CD4-positive, alpha-beta T cell treated with Interleukin-17A for 1 hour (primary cell): ENCODE results near the gene RTP2.

Experiments
- DNase-seq: peaks from one replicate; pipeline ENCODE4 v3.0.0-alpha.2; 2020

Gene RTP2, protein sequence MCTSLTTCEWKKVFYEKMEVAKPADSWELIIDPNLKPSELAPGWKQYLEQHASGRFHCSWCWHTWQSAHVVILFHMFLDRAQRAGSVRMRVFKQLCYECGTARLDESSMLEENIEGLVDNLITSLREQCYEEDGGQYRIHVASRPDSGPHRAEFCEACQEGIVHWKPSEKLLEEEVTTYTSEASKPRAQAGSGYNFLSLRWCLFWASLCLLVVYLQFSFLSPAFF

DNA sequence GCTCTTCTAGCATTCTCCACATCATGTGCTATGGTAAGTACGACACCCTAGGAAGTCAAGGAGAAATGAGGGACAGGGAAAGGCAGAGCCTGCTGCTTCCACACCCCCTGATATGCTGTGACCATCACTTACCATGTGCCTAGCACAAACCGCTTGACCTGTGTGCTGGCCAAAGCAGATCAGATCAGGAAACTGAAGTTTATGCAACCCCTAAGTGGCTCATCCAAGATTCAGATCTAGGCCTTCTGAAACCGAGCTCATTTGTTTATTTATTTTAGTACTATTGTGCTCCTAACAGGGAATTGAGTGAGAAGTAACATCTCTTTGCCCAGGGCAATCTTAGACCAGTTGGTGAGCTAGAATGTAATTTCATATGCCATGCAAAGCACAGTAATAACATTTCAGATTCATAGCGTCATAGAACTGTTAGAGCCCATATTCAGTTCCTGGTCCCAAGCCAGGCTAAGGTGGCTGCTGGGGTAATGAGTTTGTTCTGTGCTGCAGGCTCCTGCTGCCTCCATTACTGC lies at the start of gene RTP2:
Gene RTP2 (minus strand): TSS at position 51 of the 527 bp plus-strand sequence. CDS start 429 bp downstream, outside the sequence.
- no peak for DNase-seq

DNA sequence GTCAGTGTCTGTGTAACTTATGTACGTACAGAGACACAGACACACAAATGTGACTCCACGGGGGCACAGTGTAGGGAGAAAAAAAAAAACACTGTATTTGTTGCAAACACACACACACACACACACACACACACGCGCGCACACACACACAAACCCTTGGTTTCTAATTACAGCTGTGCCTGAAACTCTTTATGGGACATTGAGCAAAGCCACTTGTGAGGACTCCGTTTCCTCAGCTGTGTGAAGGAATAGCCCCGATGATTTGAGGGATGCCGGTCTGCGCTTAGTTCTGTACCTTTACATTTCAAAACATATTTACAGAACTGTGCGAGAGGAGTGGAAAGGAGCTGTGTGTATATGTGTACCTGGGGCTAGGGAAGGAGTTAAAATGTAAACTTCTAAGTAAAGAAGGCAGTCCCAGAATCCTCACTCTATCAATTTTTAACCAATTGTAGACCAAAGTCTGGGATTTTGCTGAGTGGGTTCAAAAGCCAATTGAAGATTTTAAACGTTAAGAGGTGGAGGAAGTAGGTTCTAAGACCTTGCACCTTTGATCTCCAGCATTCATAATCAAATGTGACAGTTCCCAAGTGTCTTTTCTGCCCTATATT lies 48.3 kb upstream of the RTP2 start:
- DNase-seq: no peak

DNA sequence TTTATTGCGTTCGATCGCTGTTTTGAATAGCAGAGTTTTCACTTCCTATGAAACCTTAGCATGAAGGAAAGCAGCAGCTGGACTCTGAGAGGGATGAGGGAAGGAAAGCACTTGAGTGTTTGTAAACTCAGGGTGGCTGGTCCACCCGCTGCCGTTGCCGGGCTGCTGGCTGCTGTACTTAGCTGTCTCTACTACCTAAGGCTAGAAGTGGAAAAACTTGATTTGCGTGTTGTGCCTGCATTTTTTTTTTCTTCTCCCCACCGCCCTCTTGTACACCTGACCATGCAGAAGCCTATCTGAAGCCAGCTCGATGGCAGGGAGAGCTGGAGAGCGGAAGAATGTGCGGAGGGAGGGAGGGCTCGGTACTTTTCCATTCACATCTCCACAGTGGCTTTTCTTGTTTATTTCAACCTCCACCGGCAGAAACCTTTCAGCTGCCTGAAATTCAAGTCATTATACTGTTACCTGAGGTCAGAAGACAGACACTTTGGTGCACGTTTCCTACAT lies 47.7 kb upstream of the RTP2 start:
- no peak for DNase-seq

DNA sequence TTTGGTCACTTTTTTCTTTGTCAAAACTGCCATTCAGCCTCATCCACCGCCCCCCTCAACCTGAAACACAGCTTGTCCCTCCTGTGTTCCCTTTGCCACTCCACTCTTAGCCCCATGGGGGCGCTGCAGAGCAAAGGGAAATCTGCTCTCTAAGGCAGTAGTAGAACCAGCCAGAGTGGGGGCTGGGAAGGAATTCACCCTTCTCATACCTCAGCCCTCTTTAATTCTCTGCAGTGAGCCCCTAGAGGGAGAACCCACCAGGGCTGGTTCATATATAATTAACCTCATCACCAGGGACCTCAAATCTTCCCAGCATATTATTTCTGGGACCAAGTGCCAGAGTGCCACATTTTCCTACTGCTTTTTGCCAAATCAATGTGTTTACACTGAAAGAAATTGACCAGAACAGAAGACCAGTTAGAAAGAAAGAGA lies 45.7 kb upstream of the RTP2 start:
- DNase-seq: peak; percentile 90

DNA sequence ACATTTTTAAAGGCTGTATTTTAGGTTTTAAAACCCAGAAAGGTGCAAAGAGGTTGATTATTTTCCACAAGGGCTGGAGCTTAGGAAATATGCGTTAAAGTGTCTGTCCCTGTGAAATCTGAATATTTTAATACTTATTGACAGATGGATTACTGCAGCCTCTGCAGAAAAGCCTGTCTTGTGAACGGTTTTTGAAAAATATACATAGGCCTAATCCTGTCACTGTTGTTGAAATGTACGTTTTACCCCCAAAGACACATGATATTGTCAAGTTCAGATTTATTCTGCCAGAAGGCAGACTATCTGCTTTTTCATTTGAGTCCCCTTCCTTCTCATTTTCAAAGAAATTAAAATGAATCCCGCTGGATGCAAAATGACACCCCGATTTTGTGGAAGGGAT lies 45.1 kb upstream of the RTP2 start:
- no peak for DNase-seq

DNA sequence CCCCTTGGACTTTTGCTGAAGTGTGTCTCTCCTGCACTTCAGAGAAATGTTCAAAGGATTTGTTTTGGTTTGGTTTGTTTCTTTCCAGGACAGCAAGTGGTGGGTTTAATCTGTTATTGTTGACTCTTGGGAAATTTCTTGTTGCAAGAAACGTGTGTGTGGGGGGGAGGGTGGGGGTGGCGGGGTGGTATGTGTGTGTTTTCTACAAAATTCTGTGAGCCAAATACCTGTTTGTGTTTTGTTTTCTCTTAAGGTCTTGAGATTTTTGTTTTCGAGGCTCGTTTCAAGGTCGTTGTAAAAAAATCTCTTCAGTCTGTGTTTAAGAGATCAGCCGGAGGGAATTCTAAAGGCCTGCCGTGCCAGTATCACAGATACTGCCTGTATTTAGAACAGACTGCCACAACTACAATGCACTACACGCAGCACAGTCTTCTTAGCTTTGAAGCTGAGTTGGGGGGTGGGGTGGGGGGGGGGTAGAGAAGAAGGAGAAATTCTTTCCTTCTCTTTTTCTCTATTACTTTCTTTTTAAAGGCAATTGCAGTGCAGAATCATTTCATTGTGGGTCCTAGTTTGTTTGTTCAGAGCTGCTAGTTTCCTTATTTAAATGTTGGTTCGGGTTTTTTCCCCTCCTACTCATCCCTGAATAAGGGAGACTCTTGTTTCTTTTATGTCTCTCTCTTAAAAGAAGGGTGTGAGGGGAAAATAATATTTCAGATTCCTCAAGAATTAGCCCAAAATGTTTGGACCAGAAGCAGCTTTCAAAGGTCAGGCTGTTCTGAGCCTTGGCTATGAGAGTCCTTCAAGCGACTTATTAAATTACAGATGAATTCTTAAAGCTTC lies 44.3 kb upstream of the RTP2 start:
- peak; percentile 35 for DNase-seq

DNA sequence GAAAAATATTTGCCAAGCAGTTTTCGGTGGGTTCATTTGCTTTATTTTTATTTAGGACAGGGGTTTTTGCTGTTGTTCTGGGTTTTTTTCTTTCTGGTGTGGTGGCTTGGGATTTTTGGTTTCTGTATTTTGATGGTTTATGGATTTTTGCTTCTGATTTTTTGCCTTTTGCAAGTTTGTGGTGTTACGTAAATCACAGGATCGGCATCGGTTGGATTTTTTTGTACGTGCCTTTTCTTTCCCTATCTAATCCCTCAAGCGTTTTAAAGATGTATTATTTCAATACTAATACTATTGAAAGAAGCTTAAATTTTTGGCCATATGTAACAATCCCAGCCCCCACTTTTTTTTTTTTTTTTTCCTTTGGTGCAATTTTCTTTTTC lies 43.7 kb upstream of the RTP2 start:
- no peak for DNase-seq

DNA sequence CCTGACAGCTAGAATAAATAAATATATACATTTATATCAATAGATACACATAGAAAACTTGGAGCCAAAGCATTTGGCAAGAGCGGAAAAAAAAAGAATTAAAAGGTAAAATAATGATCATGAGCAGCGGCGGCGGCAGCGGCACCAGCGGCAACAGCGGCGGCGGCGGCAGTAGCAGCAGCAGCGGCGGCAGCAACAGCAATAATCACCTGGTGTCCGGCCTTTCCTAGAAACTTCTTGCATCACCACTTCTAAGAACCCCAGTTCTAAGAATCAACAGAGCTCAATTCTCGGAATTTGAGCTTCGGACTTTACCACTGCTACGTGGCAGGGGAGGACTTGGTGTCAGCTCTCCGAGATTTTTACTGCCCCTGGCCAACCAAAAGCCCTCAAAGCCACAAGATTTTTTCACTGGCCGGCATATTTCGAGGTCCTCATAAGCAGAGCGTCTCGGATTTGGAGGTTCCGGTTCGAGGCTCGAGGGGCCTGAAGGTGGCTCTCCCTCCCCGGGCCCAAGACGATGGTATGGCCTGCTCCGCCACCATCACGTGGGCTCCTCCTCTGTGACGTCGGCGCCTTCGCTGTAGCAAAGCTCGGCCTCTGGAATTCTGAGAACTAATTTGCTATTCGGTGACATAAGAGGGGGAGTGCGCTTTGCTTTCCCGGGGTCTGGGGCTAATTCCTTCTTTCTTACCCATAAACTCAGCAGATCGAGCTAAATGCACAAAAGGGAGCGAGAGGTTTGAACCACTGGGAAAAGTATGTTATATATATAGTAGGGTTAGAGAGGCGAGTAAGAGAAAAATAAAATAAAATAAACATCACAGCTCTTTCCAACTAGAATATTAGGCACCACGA lies 43.1 kb upstream of the RTP2 start, which contains the start of gene BCL6:
Gene BCL6 (minus strand): TSS at position 268 of the 858 bp plus-strand sequence. CDS start 11,775 bp downstream, outside the sequence.
- peak; percentile 98 for DNase-seq

DNA sequence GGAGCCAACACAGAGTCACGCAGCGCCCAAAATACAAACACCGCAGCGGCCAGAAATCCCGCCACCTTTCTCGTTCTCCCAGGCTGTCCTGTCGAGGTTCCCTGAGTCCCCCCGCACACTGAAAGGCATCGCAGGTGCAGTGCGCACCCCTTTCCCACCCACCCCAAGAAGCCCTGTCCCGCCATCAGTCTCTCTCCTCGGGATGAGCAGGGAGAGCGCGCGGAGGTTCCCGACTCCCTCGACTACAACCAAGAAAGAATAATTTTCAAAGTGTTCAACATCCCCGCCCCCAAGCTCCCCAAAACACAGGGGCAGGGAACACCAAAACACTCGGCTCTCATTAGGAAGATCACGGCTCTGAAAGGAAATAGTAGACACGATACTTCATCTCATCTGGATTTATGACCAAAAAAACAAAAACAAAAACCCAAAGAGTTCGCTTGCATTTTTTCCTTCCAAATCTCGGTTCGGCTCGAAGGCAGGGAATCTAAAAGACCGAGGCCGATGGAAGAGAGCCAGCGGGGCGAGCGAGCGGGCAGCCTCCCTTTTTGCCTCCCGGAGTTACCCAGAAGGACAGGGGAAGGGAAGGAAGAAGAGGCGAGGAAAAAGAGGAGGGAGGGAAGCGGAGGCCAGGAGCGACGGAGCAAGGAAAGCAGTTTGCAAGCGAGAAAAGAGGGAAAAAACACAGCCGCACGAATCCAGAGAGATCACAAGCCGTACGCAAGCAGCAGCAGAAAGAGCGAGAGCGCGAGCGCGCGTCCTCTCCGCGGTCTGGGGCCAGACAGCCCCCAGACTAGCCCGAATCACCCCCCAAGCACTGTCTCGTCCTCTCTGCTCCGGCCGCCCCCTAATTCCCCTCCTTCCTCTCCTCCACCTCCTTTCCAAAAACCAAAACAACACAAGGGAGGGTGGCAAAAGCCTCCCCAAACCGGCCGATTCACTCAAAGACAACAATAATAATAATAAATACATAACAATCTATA lies 42.1 kb upstream of the RTP2 start:
- peak; percentile 63 for DNase-seq

DNA sequence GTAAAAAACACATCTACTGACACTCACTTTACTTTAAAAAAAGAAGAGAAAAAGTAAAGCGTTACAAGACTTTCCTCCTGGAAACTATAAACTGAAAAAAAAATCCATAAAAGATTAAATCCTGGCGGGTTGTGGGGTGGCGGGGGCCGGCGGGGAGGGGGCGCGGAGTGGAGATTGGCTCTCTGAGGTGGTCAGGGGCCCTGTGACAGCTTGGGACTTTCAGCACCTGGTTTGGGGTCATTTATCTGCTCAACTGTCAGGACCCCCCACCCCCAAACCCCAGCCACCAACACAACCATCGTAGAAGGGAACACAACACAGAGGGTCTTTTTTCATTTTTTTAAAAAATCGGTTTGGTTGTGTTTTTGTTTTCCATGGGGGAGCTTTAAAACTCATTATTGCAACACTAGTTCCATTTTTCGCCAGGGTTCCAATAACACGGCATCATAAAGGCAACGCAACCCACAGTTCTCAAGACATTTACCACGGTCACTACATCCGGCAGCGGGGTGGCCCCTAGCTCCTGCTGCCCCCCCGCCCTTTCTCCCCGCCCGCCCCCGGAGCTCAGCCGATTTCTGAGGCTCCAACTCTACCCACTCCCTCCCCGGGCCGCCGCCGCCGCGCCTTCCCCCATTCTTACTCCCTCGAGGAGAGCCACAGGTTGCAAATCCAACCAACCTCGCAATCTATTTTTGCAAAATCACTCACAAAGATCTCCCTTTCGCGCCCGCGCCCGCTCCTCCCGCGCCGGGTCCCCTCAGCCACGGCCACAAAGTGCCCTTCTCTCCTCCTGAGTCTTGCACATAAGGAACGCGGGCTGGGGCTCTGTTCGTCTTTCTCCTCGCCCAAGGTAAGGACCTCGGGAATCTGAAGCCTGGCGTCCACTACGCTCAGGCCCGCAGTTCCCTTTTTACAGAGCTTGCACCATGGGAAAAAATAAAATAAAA lies 41.1 kb upstream of the RTP2 start:
- peak; percentile 51 for DNase-seq

DNA sequence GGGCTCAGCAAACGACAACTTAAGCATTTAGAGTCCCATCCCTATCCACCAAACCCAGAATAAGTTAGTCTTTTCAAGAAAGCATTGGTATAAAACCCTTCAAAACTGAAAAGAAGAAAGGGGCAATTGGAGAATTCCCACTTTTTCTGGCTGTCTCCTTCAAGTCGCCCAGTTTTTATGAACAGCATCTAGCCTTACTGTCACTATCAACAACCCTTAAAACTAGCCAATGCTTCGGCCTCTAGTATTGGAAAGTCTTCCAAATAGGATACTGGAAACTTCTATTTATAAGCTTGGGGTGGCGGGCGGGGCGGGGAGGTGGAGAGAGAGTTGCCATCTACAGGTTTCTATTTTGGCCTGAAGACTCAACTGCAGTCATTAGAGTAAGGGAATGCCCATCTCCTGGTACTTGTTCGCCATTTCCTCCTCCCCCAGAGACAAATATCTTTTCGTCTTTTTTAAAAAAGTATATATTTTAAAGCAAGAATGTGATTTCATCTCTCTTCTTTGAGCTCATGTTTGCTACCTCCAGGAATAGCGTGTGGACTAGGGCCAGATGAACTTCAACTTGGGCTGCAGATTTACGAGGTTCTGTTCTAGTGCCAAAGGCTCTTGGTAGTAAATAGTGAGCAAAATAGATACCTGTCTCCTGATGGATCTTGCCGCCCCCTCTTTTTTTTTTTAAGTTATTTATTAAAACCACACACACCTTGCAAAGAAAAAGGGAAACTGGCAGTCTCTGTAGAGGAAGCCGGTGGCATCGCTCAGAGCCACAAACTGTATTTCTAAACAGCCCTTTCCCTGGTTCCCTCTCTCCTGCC lies 40.2 kb upstream of the RTP2 start:
- peak; percentile 46 for DNase-seq

DNA sequence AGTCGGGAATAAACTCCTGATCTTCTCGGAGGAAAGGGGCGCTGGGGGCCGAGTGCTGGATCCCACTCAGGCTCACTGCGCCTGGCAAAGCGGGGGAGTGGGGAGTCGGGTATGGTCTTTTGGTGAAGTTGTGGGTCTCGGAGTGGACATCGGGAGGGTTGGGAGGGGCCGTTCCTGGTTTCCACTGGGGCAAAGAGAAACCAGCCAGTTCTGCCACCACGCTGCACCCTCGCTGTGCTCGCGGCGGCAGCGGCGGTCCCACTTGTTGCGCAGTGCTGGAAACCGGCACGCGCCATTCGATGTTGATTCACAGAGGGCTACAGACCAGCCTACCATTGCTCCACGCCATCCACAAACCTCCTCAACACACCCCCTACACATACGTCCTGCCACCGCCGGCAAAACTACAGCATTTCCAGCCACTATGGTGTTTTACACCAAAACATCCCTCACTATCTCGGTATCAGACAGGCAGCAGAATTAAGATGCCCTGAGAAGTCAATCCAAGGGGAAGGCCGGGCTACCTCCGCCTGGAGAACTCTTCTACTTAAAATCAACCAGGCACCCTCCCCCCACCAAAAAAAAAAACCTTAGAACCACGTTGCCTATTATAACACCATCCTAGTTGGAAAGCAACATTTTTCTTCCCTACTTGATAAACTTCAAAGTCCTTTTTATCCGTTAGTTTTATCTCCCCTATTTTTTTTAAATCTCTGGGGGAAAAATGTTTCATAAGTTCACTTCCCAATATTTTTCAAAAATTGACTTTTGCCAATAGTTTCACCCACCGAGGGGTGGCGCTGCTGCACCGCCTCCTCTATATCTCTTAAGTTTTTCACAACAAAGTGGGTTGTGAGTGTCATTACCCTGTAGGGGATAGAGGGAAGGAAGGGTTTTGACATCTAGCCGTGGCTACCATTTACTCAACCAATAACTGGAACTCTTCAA lies 39.3 kb upstream of the RTP2 start:
- DNase-seq: peak; percentile 81

DNA sequence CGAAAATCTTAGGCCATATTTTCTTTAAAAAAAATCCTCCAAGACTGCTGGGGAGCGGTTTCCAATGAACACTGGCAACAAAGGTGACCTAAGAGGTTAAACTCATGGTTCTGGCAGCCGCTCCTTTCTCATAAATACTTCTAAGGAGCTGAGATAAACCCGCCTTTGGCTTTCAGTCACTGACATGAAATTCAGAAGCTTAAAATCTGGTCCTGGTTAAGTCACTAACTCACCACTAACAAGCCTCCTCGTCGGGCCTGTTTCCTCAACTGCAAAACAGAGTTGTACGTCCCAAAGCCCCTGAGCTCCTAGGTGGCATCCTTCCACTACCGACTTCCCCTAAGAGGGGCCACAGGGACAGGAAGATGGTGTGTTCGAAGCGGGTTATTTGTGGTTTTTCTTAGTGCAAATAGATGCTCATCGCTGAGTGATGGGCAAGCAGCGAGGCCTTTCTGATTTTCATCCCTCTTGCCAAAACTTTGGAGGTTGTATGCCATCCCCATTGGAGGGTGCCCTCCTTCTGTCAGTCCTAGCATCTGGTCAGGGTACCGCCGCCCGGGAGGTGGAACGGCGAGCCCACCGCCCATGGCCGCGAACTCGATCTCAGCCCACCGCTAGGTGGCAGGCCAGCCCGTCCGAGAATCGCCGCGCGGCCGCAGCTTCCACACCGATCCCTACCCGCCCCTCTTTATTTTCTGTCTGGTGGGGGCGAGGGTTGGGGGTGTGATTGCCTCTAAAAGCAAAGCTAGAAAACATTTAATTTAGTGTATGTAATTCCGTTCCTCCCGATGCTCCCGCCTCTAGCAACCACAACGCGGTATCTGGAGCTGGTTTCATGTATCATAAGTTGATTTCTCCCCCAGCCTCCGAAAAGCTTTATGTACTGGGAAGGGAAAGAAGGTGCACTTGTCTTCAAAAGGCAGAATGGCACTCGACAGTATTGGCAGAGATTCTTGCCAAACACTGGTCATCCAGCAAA lies 38.4 kb upstream of the RTP2 start:
- DNase-seq: peak; percentile 73

DNA sequence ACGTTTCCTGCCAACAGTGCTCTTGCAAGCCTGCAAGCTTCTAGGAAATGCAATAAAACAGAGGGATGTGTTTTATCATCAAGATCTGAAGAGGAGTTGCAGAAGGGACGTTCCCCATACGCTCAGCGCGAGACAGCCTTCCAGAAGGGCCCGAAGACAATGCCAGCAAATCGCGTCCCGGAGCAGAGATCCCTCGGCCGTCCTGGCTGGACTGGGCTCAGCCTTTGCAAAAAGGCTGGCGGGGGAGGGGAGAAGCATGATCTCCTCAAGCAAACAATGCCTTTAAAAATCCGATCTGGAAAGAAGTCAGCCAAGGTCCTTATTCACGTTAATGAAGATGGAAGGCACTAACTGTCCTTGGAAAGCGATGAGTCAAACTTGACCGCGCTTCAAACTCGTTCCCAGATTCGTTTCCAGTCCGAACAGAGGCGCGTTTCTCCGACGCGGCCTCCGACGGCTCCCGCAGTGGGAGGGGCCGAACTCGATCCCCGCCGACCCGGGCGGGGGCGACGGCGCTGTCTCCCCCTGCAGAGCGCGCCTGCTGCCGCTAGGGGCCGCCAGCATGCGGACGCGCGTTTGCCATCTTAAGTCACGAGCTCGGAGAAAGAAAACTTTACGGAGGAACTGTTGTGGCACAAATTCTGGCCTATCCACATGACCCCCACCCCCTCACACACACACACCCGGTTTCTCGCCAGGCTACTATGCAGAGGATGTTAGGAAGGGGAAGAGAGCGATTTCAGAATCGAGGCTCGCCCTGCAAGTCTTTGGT lies 37.4 kb upstream of the RTP2 start:
- peak; percentile 83 for DNase-seq

DNA sequence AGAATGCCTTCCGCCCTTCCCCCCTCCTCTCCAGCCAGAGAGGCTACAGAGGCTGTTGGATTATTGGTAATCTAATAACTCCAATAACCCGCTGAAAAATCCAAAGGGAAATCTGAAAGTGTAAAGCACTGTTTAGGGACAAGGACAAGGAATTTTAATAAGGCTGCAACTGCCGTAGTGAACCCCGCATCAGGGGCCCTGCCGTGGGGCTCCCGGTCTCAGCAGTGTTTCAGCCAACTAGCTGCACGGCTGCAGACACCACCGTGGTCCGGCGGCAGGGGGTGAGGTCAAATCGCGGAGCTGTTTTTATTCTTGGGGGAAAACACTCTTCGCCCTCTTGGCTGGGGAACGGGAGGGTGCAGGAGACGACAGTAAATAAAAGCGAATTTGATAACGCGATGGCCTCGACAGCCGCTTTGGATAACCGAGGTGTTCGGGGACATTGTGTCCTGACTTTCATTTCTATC lies 36.8 kb upstream of the RTP2 start:
- DNase-seq: peak; percentile 39
